NCI-H345 treated with DMSO at 0.1 percent for 48 hours (cell line): Measurements from ENCODE around the gene ERC2.

Source experiments
- DNase-seq: peaks from one replicate; lab custom pipeline; 2025; ENCODE audit not compliant: unreplicated experiment; lab: John Stamatoyannopoulos, UW

The ERC2 gene

GRCh38 chr3:55659701-55660100 is 808.6 kb downstream of the ERC2 start:
- no peak for DNase-seq

- no peak for DNase-seq
These were observed 809.3 kb downstream of the ERC2 start for GRCh38 chr3:55658690-55659562.

- DNase-seq: no peak
These were observed 810.0 kb downstream of the ERC2 start for GRCh38 chr3:55658270-55658669.

GRCh38 chr3:55655544-55655943 is 812.7 kb downstream of the ERC2 start:
- no peak for DNase-seq

GRCh38 chr3:55654123-55654760 is 814.0 kb downstream of the ERC2 start:
- no peak for DNase-seq

GRCh38 chr3:55651011-55651410 is 817.3 kb downstream of the ERC2 start:
- DNase-seq: no peak

- no peak for DNase-seq
These were observed 818.3 kb downstream of the ERC2 start for GRCh38 chr3:55650011-55650410.

GRCh38 chr3:55649554-55649953 is 818.7 kb downstream of the ERC2 start:
- DNase-seq: no peak

GRCh38 chr3:55648591-55649318 is 819.5 kb downstream of the ERC2 start:
- DNase-seq: no peak

GRCh38 chr3:55647670-55648069 is 820.6 kb downstream of the ERC2 start:
- DNase-seq: no peak

GRCh38 chr3:55647063-55647462 is 821.2 kb downstream of the ERC2 start:
- no peak for DNase-seq

GRCh38 chr3:55646121-55646520 is 822.1 kb downstream of the ERC2 start:
- DNase-seq: no peak

- no peak for DNase-seq
These were observed 822.8 kb downstream of the ERC2 start for GRCh38 chr3:55645422-55645821.

- DNase-seq: no peak
These were observed 825.0 kb downstream of the ERC2 start for GRCh38 chr3:55643283-55643682.

- no peak for DNase-seq
These were observed 826.3 kb downstream of the ERC2 start for GRCh38 chr3:55641964-55642363.

GRCh38 chr3:55639896-55640765 is 828.1 kb downstream of the ERC2 start:
- no peak for DNase-seq

- DNase-seq: no peak
These were observed 829.1 kb downstream of the ERC2 start for GRCh38 chr3:55639143-55639542.

- DNase-seq: no peak
These were observed 830.2 kb downstream of the ERC2 start for GRCh38 chr3:55637906-55638638.

- no peak for DNase-seq
These were observed 831.7 kb downstream of the ERC2 start for GRCh38 chr3:55636300-55637195.
